ENCODE data around the gene SLIT3.
A peak's percentile ranks its signal among the peaks of the same experiment; 100 is the strongest.

Gene SLIT3

GRCh38 chr5:168914491-168914890 lies 386.4 kb downstream of the SLIT3 start:
- no peak for DNase-seq

GRCh38 chr5:168910874-168911273 lies 390.1 kb downstream of the SLIT3 start:
- no peak for DNase-seq

GRCh38 chr5:168908207-168908606 lies 392.7 kb downstream of the SLIT3 start:
- DNase-seq = no peak

- no peak for DNase-seq
Measured at GRCh38 chr5:168903061-168903460, 397.9 kb downstream of the SLIT3 start.

- no peak for DNase-seq
Measured at GRCh38 chr5:168899673-168900072, 401.3 kb downstream of the SLIT3 start.

GRCh38 chr5:168899264-168899663 lies 401.7 kb downstream of the SLIT3 start:
- no peak for DNase-seq

GRCh38 chr5:168898247-168898911 lies 402.6 kb downstream of the SLIT3 start:
- DNase-seq = peak; percentile 46 to 59

GRCh38 chr5:168897387-168898122 lies 403.4 kb downstream of the SLIT3 start:
- DNase-seq = peak in 1 of 2 experiments; percentile 17

GRCh38 chr5:168895295-168896071 lies 405.5 kb downstream of the SLIT3 start:
- no peak for DNase-seq

GRCh38 chr5:168893283-168893682 lies 407.7 kb downstream of the SLIT3 start:
- DNase-seq = no peak

- DNase-seq = no peak
Measured at GRCh38 chr5:168892618-168893186, 408.2 kb downstream of the SLIT3 start.

- DNase-seq = peak in 1 of 2 experiments; percentile 39
Measured at GRCh38 chr5:168890816-168891812, 409.8 kb downstream of the SLIT3 start.

GRCh38 chr5:168889039-168889438 lies 411.9 kb downstream of the SLIT3 start:
- no peak for DNase-seq

GRCh38 chr5:168887931-168888330 lies 413.0 kb downstream of the SLIT3 start:
- no peak for DNase-seq

GRCh38 chr5:168886157-168886556 lies 414.8 kb downstream of the SLIT3 start:
- DNase-seq = no peak

GRCh38 chr5:168885324-168886120 lies 415.4 kb downstream of the SLIT3 start:
- no peak for DNase-seq

- no peak for DNase-seq
Measured at GRCh38 chr5:168883991-168884390, 416.9 kb downstream of the SLIT3 start.

GRCh38 chr5:168883281-168883741 lies 417.6 kb downstream of the SLIT3 start:
- DNase-seq = no peak

- no peak for DNase-seq
Measured at GRCh38 chr5:168882283-168882682, 418.7 kb downstream of the SLIT3 start.

- DNase-seq = peak in 1 of 2 experiments; percentile 35
Measured at GRCh38 chr5:168881427-168882149, 419.4 kb downstream of the SLIT3 start.
